Stimulated activated CD4-positive, alpha-beta T cell treated with anti-CD3 and anti-CD28 coated beads, Interleukin-1b, Interleukin-23, amount 100 ng/mL, for 24 hours (primary cell): ENCODE measurements around the gene CBX6.

Experiments used
- DNase-seq, 4 experiments: peaks; one replicate each; pipeline ENCODE4 v3.0.0-alpha.2; 2020; ENCODE audit warnings: low read depth in 4 of 4, low spot score in 1 of 4

The CBX6 gene

DNA sequence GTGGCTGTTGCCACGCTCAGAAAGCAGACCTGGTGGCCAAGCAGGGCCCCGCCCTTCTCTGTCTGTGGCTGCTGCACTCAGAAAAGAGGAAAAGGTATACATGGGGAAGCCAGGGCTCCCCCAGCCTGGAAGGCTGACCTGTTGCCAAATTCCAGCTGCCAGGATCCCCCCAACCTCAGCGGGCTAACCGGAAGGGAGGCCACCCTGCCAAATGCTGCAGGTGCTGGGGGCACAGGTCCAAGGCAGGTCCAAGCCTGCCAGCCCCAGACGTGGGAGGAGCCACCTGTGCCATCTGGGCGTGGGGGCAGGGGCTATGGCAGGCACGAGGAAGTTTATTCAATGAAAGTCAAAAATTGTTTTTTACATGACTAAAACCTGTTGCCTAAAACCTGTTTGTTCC, 30.8 kb downstream of the CBX6 start:
- DNase-seq = no peak

DNA sequence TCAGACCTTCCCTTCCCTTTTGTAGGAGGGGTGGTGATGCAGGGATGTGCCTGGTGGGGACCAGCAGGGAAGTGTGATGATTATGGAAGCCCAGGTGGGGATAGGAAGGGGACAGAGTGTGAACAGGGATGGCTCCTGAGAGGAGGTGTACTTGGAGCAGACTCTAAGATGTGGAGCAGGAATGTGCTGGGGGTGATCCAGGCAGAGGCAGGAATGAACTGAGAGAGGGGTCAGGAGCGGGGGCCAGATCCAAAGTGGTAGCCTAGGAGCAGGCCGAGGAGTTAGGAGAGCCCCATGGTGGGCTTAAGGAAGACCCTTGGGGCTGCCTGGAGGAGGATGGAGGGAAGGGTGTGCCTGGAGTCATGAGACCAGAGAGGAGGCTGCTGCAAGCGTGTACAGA, 31.9 kb downstream of the CBX6 start:
- no peak for DNase-seq

DNA sequence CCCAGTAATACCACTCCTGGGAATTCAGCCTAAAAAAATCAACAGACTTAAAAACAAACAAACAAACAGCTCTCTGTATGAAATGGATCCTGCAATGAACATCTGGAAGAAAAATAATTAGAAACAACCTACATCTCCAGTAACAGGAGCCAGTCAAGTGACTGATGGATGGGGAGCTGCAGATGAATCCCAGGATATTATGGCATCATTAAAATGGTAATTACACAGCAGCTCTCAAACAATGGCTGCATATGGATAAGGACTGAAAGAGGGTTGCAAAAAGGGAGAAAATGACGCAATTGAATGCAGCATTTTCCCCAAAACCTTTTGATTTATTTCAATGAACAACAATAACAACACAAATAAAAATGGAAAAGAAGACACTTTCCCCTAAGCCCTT, 32.3 kb downstream of the CBX6 start:
- no peak for DNase-seq

DNA sequence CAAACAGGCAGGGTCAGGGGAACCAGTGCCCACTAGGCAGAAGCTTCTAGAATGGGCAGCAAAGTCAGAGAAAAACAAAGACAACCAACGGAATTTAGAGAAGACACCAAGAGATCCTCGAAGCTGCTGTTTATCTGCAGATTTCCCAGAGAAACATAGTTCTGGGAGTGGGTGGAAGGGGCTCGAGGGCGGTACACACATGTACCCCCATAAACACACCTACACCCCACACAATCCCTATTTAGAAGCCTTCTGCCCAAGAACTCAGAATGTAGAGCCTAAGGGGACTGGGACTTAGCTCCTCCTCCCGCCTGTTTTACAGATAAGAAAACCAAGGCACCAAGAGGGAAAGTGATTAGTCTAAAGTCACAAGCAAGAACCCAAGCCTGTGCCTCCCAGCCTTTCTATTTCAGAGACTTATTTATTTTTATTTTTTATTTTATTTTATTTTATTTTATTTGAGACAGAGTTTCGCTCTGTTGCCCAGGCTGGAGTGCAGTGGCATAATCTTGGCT, 34.5 kb downstream of the CBX6 start:
- no peak for DNase-seq

DNA sequence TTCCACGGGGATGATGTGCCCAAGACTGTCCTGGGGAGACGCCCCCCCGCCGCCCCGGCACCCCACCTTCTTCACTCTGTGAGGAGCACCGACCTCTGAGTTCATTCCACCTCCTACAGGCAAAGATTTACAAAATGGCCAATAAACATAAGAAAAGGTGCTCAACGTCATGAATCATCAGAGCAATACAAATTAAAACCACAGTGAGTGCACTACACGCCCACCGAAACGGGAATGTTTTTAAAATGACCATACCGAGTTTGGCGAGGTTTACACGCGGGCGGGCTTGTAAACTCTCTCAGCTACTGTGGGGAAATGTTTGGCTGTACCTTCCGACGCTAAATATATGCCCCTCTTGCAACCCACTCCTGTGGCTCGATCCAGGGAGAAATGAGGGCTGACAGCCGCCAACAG, 36.1 kb downstream of the CBX6 start:
- DNase-seq = no peak

DNA sequence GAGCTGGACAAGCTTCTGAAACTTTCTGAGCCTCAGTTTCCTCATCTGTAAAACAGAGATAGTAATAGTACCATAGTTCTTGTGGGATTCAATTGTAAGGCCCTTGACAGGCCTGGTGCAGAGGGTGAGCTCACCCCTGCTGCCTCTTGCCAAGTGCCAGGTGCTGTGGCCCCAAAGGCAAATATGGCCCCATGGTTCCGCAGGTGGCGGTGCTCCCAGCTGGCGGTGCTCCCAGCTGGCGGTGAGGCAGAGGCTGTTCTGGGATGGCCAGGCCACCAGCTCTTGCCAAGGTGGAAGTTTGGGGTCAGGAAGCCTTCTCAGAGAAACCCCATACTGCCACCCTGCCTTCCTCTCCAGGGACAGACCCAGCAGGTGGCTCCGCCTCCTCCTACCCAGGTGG, 37.0 kb downstream of the CBX6 start:
- no peak for DNase-seq

DNA sequence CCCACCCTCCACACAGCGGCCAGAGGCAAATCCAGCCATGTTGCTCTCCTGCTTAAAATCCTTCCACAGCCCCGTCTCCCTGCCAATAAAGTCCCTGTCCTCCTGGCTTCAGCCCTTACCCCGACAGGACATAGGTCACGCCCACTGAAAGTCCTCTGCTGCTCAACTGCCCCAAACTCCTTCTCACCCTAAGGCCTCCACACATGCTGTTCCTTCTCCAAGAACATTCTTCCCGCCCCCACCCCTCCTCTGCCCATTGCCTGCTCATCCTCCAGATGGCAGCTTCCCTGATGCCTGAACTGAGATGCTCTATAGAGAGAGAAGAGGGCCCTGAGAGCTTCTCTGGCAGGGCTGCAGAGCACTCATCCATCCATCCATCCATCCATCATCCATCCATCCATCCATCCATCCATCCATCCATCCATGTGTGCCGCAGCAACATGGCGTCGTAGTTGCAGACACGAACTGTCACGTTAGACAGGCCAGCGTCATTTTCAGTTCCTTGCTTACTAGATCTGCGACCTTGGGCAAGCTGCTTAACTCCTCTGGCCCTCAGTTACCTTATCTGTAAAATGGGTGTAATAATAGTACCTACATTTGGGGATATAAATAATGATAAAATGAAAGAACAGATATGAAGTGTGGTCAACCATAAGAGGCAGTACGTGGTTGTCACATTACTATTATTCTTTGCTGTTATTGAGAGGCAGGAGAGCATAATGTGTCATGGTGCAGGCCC, 37.6 kb downstream of the CBX6 start:
- DNase-seq = no peak

DNA sequence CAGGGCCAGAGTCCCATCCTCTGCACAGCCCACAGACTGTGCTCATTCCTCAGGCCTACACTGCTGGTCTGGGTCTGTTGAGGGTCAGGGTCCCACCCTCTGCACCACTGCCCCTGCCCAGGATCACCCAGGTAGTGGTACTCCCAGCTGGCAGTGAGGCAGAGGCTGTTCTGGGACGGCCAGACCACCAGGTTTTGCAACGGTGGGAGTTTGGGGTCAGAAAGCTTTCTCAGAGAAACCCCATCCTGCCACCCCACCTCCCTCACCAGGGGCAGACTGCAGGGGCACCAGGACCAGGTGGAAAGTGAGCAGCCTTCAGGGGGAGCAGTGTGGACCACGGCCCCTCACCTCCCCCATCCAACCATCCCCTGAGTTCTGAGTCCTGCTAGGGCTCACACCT, 39.0 kb downstream of the CBX6 start:
- DNase-seq = no peak

DNA sequence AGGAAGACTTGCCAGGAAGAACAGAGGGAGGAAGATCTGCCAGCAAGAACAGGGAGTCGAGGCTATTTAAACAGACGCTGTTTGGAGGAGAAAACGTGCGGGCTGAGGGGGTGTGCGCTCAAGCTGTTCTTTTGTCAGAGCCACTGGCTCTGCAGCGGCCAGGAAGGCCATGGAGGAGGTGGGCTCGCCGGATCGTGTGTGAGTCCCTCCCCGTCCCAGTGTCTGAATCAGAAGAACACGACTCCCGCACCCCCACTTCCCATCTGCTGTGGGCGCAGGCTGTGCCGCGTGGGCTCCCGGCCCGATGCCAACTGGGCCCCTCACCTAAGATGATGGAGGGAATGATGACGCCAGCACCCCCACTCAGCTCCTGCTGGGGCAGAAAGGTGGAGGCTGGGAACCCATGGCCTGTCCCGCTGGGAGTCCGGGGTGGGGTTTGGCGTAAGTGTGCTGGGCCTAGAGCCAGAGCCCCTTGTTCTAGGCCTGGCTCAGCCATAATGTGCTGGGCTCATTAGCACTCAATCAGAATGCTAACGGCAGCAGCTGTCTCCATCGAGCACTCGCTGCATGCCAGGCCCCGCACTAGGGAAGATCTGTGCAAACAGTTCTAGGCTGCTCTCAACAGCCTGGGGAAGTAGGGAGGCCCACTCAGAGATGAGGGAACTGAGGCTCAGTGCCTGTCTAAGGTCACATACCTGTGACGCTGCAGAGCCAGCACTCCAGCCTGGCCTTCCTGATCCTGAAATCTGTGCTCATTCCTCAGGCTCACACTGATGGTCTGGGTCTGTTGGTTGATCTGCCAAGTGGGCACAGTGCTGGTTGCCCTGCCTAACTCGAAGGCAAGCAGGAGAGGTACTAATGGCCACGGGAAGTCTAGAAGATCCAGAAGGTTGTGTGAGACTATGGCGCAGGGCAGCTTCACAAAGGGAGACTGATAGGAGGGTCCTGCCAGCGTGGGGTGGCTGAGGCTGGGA, 39.7 kb downstream of the CBX6 start:
- no peak for DNase-seq

DNA sequence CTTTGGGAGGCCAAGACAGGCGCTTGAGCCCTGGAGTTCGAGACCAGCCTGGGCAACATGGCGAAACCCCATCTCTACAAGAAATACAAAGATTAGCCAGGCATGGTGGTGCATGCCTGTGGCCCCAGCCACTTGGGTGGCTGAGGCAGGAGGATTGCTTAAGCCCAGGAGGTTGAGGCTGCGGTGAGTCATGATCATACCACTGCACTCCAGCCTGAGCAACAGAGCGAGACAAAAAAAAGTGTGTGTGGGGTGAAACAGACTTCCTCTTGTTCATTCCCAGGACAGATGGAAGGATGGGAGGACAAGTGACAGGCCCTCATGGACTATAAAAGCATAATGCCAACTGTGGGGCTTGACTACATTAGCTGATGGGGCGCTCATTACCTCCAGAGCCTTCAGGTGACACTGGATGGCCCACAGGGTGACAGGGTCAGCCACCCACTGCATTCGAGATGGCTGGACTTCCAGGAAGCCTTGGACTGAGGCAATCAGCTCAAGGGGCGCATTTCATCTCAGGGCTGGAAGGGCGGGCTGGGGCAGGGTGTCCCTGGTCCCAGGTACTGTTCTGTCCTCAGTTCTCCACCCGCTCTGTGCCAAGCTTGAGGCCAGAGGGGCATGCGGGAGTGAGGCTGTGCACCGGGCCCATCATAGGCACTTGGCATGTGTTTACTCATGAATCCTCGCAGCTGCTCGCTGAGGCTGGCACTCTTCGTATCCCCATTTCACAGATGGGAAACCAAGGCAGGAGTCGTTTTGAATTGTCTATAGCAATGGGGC, 40.7 kb downstream of the CBX6 start:
- DNase-seq = no peak

DNA sequence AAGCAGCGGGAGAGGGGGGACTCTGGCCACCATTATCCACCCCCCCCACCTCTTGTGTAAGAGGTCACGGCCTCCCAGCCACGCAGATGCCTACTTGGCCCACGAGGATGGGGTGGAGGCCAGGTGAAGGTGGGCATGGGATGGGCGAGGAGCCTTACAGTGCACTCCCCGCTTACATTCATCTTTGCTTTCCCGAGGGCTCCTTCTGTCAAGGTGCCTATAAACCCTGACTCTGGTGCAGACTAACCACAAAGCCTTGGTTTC, 41.2 kb downstream of the CBX6 start:
- DNase-seq = no peak

DNA sequence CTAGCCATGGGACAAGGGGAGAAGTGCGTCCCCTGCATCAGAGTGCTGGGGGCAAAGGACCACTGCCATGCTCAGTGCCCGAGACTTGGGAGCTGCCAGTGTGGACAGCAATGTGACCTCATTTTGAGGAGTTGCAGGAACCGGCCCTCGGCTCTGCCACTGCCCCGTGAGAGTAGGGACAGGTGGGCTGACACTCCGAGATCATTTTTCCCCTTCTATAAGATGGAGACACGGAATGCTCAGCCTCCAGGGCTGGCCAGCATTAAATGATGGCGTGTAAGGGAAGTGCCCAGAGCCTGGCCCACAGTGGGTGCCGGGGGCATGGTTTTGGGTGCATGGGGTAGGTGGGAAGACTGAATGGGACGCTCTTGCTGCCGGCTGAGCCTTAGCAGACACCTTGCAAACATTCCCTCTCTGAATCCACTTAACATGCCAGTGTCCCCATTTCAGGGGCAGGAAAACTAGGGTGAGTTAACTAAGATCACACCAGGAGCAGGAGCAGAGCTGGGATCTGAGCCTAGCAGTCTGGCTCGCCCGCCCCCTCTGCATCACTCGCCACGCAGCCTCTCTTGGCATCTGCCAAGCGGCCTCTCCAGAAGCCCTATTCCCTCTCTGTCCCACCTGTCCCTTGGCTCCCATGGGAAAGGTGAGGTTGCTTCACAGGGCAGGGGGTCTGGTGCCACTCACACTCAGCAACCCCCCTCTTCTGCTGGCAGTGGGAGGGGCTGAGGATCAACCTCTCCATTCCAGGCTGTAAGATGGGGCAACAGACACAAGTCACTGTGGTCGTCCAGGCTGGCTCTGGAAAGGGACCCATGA, 41.8 kb downstream of the CBX6 start:
- no peak for DNase-seq

DNA sequence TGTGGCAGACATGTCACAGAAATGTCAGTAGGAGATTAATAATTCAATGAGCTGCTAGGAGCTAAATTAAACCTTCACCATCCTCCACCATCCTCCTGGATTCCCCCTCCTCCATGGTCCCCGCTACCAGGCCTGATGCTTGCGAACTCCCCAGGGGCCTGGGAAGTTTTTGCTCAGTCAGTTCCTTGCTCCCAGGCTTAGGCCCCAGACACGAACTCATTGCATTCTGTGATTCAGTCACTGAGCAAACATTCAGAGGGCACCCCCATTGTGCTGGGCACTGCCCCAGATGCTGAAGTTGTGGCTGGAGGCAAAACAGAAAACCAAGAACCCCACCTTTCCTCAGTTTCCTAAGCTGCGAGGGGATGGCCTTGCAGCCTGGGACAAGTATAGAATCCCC, 42.5 kb downstream of the CBX6 start:
- no peak for DNase-seq

DNA sequence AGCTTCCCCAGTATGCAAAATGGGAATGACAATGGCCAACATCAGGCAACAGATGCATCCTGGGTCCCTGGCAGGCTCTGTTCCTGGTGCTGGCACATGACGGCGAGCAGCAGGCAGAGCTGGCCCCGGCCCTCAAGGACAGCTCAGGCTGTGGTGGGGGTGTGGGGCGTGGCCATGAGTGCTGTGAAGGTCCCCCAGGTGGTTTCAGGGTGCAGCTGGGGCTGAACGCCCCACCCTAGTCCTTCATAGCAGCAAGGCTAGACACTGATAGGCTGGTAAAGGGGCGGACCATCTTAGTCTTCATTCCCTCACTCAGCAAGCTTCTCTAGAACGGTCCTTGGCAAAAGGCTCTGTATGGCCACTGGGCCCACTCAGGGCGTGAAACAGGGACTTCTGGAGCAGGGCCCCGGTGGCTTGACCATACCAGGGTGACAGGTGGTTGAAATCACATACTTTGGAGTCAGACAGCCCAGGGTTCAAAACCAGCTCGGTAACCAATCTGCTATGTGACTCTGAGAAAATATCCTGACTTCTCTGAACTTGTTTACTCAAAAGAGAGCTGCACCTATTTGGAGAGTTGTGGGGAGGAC, 43.3 kb downstream of the CBX6 start:
- DNase-seq = no peak

DNA sequence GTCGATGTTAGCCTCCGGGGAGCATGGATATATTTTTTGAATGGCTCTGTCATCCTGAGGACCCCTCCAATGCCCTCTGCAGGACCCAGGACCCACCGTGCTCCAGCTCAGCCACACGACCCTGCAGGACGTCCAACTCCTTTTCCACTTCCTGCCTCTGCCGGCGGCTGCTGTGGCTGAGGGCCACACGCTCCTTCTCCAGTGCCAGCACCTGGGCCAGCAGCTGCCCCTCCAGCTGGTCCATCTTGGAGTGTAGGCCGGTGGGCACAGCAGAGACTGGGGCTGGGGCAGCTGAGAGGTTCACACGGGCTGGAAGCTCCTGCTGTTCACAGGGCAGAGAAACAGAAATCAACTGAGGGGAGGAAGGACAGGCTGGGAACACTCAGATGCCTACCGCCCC, 43.8 kb downstream of the CBX6 start:
- no peak for DNase-seq

DNA sequence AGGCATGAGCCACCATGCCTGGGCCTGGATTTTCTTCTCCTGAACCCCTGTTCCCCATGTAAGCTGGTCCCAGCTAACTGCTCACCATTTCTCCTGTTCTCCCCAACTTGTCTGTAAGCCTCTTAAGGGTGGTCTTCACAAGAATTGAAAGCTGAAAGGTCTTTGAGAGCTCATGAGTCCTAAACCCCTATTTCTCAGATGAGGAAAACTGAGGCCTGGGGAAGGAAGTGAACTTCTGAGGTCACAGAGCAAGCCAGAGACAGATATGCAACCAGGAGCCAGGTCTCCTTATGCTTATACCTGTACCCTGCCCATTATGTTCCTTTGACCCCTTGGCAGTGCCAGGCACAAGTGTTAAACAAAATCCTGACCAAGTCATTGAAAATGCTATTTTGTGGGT, 44.5 kb downstream of the CBX6 start:
- DNase-seq = no peak

DNA sequence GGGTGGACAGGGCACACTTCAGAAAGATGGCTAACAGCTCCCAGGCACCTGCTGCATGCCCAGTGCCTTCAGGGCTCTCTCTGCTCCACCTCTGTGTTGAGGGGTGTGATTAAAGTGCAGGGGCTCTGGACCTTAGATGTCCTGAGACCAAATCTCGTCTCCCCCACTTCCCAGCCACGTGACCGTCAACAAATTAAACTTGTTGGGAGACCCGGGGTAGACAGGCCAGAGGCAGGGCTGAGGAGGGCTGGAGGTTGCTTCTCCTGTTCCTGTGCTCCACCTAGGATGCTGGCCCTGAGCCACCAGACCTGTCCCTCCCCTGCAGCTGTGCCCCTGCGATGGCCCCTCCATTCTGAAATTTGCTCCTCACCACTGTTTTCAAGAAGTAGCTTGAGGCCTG, 45.2 kb downstream of the CBX6 start:
- DNase-seq = no peak

DNA sequence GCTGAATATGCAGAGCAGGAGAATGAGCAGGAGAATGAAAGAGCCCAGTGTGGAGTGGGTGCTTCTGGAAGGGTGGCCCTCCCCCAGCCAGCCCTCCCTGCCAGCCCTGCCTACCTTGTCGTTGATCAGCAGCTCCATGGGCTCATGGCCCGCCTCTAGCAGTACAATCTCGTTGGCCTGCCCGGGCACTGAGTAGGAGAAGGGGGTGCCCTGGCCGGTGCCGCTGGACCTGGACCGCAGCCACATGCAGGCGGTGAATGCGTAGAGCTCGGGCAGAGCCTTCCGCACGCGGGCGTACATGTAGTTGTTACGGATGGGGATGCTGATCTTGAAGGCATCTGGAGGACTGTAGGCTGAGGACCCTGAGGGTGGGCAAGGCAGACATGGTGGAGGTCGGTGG, 45.6 kb downstream of the CBX6 start:
- no peak for DNase-seq

DNA sequence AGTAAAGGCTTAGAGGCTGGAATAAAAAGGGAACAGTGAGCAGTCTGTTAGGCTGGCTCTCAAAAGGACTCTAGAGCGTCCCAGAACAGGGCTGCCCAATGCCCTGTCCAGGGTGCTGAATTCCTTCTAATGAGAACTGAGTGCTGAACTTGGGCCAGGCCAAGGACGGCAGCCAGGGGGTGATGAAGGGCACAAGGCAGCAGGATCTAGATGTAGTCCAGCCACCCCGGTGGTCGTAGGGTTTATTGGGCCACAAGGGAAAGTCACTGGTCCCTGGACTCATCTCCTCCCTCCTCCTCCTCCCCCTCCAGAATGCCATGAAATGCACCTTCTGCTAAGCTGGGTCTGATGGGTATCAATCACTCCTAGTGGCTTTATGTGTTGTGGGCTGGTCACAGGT, 47.4 kb downstream of the CBX6 start:
- no peak for DNase-seq

DNA sequence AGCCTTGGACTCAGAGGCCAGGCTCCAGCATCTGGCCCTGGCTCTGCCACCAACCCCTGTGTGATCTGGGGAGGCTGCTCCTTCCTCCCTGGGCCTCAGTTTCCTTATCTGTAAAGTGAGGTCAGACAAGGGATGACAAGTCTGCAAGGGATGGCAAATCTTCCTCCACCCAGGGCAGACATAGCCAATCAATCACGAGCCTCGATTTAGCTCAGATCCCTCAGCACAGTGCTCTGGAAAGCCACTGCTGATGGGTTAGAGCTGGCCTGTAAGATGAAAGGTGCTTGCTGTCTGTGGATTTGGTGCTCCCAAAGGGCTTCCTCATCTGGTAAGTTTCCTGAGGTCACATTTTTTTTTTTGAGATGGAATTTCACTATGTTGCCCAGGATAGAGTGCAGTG, 48.4 kb downstream of the CBX6 start:
- DNase-seq = no peak

DNA sequence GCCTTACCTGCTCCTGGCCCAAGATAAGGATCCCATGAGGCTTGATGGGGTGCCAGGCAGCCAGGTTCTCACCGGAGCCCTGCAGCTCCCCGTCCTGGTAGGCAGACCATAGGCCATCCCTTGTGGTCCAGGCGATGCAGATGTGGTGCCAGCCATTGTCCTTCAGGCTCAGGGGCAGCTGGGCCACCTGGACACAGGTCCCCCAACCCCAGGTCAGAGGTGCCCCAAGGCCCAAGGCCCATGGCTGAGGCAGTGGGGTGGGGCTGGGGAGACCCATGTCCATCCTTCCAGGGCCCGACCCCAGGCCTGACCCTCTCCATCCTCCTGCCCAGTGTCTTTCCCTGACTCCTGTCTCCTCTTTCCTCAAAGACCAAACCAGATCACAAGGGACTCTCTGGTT, 48.9 kb downstream of the CBX6 start:
- no peak for DNase-seq
